K562 (cell line): ENCODE measurements around the gene ABCD4. TPM values are rescaled to one million over a fixed set of nuclear protein-coding genes. Genes with fewer than 3 reads are reported as not detected.

ENCODE experiments used
- ATAC-seq: fragments of 200-7000 bp; cut with Tn5 transposase; 3 replicates; pipeline ENCODE4 v1.9.1; 2020; ENCODE audit warnings: moderate library complexity
- BruUV-seq: library from RNA; stranded (reverse); fragments of 400-500 nt; replicated peaks from 2 replicates; lab custom pipeline; 2021; lab: Mats Ljungman, UMichigan
- CTCF ChIA-PET: fragments of 300-600 bp; formaldehyde crosslinking; extraction: SDS; loops from one replicate; lab custom pipeline; 2021; ENCODE audit warnings: low intra/inter-chr PET ratio; lab: Yijun Ruan, JAX
- POLR2A ChIA-PET: fragments of 300-600, 350-650 bp; sonication (Branson Sonifier 250); formaldehyde crosslinking; extraction: SDS; loops from one replicate; lab custom pipeline; 2021; ENCODE audit warnings: antibody characterized with exemption, inconsistent platforms; lab: Yijun Ruan, JAX
- DNase-seq, 4 experiments: peaks; one replicate each; pipeline versions ENCODE4 v3.0.0 to v3.0.0-alpha.2; 2011 to 2018; ENCODE audit warnings: low spot score in 3 of 4, mixed read lengths in 3 of 4; ENCODE audit errors: extremely low read depth in 1 of 4
- FAIRE-seq: peaks from 2 replicates; lab custom pipeline; 2011; peaks lifted over from hg19 to GRCh38; lab: Jason Lieb, UNC
- H2AFZ ChIP-seq: 2 replicates; pipeline ENCODE4 v1.6.0; 2011; ENCODE audit warnings: low read depth, low read length, control low read depth, inconsistent platforms
- H3K27ac ChIP-seq: fragments of 200-600 bp; 3 replicates; pipeline ENCODE4 v1.8.0; 2011; ENCODE audit warnings: low read depth, mild to moderate bottlenecking, control low read depth, inconsistent platforms, low read length, moderate library complexity, mixed read lengths; ENCODE audit errors: extremely low read depth
- H3K27me3 ChIP-seq, 2 experiments: fragments of 300-600 bp in 1 of 2; 2 replicates in 1 of 2; 3 replicates in 1 of 2; pipeline versions ENCODE4 v1.6.0 to v1.8.0; 2011; ENCODE audit warnings: inconsistent platforms in 2 of 2, low read length in 2 of 2, mild to moderate bottlenecking in 1 of 2, mixed read lengths in 1 of 2, moderate library complexity in 1 of 2; ENCODE audit not compliant: control insufficient read depth in 2 of 2, insufficient read depth in 2 of 2
- H3K36me3 ChIP-seq: fragments of 300-600 bp; 3 replicates; pipeline ENCODE4 v1.8.0; 2011; ENCODE audit warnings: mild to moderate bottlenecking, low read length, inconsistent platforms; ENCODE audit not compliant: control insufficient read depth, insufficient read depth
- H3K4me1 ChIP-seq, 2 experiments: fragments of 200-600 bp in 1 of 2; replicated peaks in 1 of 2; 2 replicates in 1 of 2; 3 replicates in 1 of 2; pipeline versions ENCODE4 v1.5.1 to v1.8.0; 2011; ENCODE audit warnings: inconsistent platforms in 2 of 2, low read length in 2 of 2, mild to moderate bottlenecking in 1 of 2, mixed read lengths in 1 of 2, moderate library complexity in 1 of 2; ENCODE audit not compliant: control insufficient read depth in 2 of 2, insufficient read depth in 2 of 2
- H3K4me2 ChIP-seq: 2 replicates; pipeline ENCODE4 v1.6.1; 2011; ENCODE audit warnings: low read length, control low read depth, inconsistent platforms, mixed read lengths; ENCODE audit not compliant: insufficient read depth
- H3K4me3 ChIP-seq: fragments of 200-600 bp; sonication (generic), shearing (Covaris generic); 2 replicates; pipeline ENCODE4 v1.5.1; 2016; ENCODE audit warnings: control low read depth, inconsistent platforms
- H3K79me2 ChIP-seq: fragments of 200-600 bp; 3 replicates; pipeline ENCODE4 v1.8.0; 2011; ENCODE audit warnings: low read length, inconsistent platforms; ENCODE audit not compliant: control insufficient read depth, insufficient read depth
- H3K9ac ChIP-seq, 2 experiments: 2 replicates each; pipeline versions ENCODE4 v1.6.0 to v1.6.1; 2011; ENCODE audit warnings: low read depth in 2 of 2, low read length in 2 of 2, control low read depth in 1 of 2, inconsistent platforms in 1 of 2, mild to moderate bottlenecking in 1 of 2, mixed read lengths in 1 of 2; ENCODE audit not compliant: insufficient read depth in 1 of 2
- H3K9me1 ChIP-seq: one replicate; pipeline ENCODE4 v1.6.0; 2011; ENCODE audit warnings: inconsistent platforms, mild to moderate bottlenecking, low read length, moderate library complexity; ENCODE audit not compliant: control insufficient read depth, insufficient read depth
- H3K9me3 ChIP-seq: replicated peaks from 2 replicates; pipeline ENCODE4 v1.5.1; 2011; ENCODE audit warnings: low read depth, low read length, inconsistent platforms; ENCODE audit not compliant: control insufficient read depth, insufficient read depth
- H4K20me1 ChIP-seq: replicated peaks from 2 replicates; pipeline ENCODE4 v1.6.1; 2011; ENCODE audit warnings: low read length, inconsistent platforms, mixed read lengths; ENCODE audit not compliant: control insufficient read depth, insufficient read depth
- AFF1 ChIP-seq, 2 experiments: fragments of 450-650 bp; IDR thresholded peaks; 2 replicates each; pipeline ENCODE4 v1.6.1; 2018; ENCODE audit warnings: mild to moderate bottlenecking in 2 of 2, low read depth in 1 of 2; ENCODE audit not compliant: partially characterized antibody in 2 of 2
- ARID1B ChIP-seq: fragments of 450-650 bp; IDR thresholded peaks from 2 replicates; pipeline ENCODE4 v1.6.1; 2016; ENCODE audit warnings: antibody characterized with exemption, mild to moderate bottlenecking, inconsistent platforms
- CAMTA2 ChIP-seq: fragments of 250-450 bp; sonication (Bioruptor Pico); conservative IDR thresholded peaks from 2 replicates; pipeline ENCODE4 v1.5.1; 2022
- CC2D1A ChIP-seq: fragments of 450-650 bp; IDR thresholded peaks from 2 replicates; pipeline ENCODE4 v1.6.1; 2017; ENCODE audit warnings: mild to moderate bottlenecking
- DACH1 ChIP-seq: fragments of 450-650 bp; IDR thresholded peaks from 2 replicates; pipeline ENCODE4 v1.6.1; 2018; ENCODE audit not compliant: partially characterized antibody
- DNMT1 ChIP-seq: fragments of 450-650 bp; IDR thresholded peaks from 2 replicates; pipeline ENCODE4 v1.6.1; 2016; ENCODE audit warnings: antibody characterized with exemption, mild to moderate bottlenecking
- ELF4 ChIP-seq: fragments of 450-650 bp; formaldehyde crosslinking; IDR thresholded peaks from 2 replicates; pipeline ENCODE4 v1.4.0; 2022; ENCODE audit warnings: missing genetic modification characterization
- GATAD2B ChIP-seq: fragments of 450-650 bp; IDR thresholded peaks from 2 replicates; pipeline ENCODE4 v1.6.1; 2017; ENCODE audit warnings: mild to moderate bottlenecking, borderline replicate concordance
- HDAC3 ChIP-seq: fragments of 450-650 bp; IDR thresholded peaks from 2 replicates; pipeline ENCODE4 v1.6.1; 2018; ENCODE audit warnings: borderline replicate concordance, mild to moderate bottlenecking, moderate library complexity; ENCODE audit not compliant: partially characterized antibody
- L3MBTL2 ChIP-seq: fragments of 450-650 bp; IDR thresholded peaks from 2 replicates; pipeline ENCODE4 v1.6.1; 2016; ENCODE audit warnings: mild to moderate bottlenecking, moderate library complexity
- MYNN ChIP-seq, 2 experiments: sonication (generic); formaldehyde crosslinking in 1 of 2; IDR thresholded peaks; 2 replicates each; pipeline versions ENCODE4 v1.5.0 to v1.6.1; 2016 to 2020; ENCODE audit warnings: antibody characterized with exemption in 1 of 2, missing genetic modification reagents in 1 of 2
- NCOA4 ChIP-seq: fragments of 450-650 bp; IDR thresholded peaks from 2 replicates; pipeline ENCODE4 v1.6.1; 2018; ENCODE audit warnings: mild to moderate bottlenecking; ENCODE audit not compliant: partially characterized antibody
- NFXL1 ChIP-seq: fragments of 450-650 bp; formaldehyde crosslinking; IDR thresholded peaks from 2 replicates; pipeline ENCODE4 v1.4.0; 2021; ENCODE audit warnings: mild to moderate bottlenecking
- RNF2 ChIP-seq: sonication (generic); IDR thresholded peaks from 2 replicates; pipeline ENCODE4 v1.6.1; 2016
- SAP30 ChIP-seq: fragments of 200-600 bp; sonication (generic); IDR thresholded peaks from 2 replicates; pipeline ENCODE4 v1.6.1; 2012; ENCODE audit warnings: borderline replicate concordance, low read depth, mild to moderate bottlenecking, moderate library complexity, low read length, control low read depth, inconsistent platforms; ENCODE audit not compliant: insufficient read depth, poor library complexity, severe bottlenecking
- ZNF282 ChIP-seq: sonication (generic); formaldehyde crosslinking; IDR thresholded peaks from 2 replicates; pipeline ENCODE4 v1.8.1; 2023; ENCODE audit warnings: missing genetic modification reagents
- ZNF384 ChIP-seq: IDR thresholded peaks from 2 replicates; pipeline ENCODE4 v1.6.1; 2012; ENCODE audit warnings: low read depth, low read length, improper control_type of control experiment
- ZNF584 ChIP-seq: fragments of 200-800 bp; sonication (Bioruptor generic); IDR thresholded peaks from 2 replicates; pipeline ENCODE4 v1.6.1; 2016; ENCODE audit warnings: low read depth, mild to moderate bottlenecking, missing genetic modification characterization, missing compliant biosample characterization
- ZNF644 ChIP-seq: fragments of 200-800 bp; sonication (Bioruptor generic); IDR thresholded peaks from 2 replicates; pipeline ENCODE4 v1.6.1; 2016; ENCODE audit warnings: low read depth, missing genetic modification characterization, missing compliant biosample characterization
- ZNF76 ChIP-seq: fragments of 250-450 bp; sonication (Bioruptor Pico); IDR thresholded peaks from 2 replicates; pipeline ENCODE4 v1.4.0; 2020; ENCODE audit warnings: mild to moderate bottlenecking, moderate library complexity, borderline replicate concordance
- WGBS: fragments of 100-300 bp; shearing (Covaris generic); methylation state at CpG from one replicate; pipeline ENCODE4 v1.1.6; 2016; ENCODE audit warnings: low coverage, mixed read lengths; ENCODE audit not compliant: insufficient coverage; ENCODE audit errors: missing lambda C conversion rate; 5-methylcytosine and 5-hydroxymethylcytosine counted together
- in situ Hi-C: fragments of 300-500 bp; cut with MboI; formaldehyde crosslinking; loops from 4 replicates; pipeline ENCODE4 v1.15.0; 2018; ENCODE audit warnings: inconsistent platforms, mixed read lengths
- intact Hi-C: fragments of 100-400 bp; cut with micrococcal nuclease; formaldehyde crosslinking; loops from 2 replicates; pipeline ENCODE4 v1.14.2; 2022
- polyA plus RNA-seq, 8 experiments: library from polyadenylated mRNA; depleted of rRNA in 4 of 8; stranded (reverse) in 5 of 8; unstranded in 3 of 8; fragments of >200 nt; fragmentation: Nextera tagmentation in 2 of 8; fragmentation: Illumina TruSeq in 1 of 8; extraction: Ambion mirVana in 2 of 8; extraction: Trizol in 1 of 8; gene quantifications; 2 replicates each; pipeline versions ENCODE4 v1.2.1 to v1.2.3, GENCODE V29; 2011 to 2014; ENCODE audit warnings: inconsistent platforms in 1 of 8, missing spikeins in 1 of 8
- total RNA-seq, 7 experiments: library from RNA; depleted of rRNA in 6 of 7; stranded (reverse); fragments of >200 nt in 6 of 7; fragmentation: Illumina TruSeq in 2 of 7; extraction: Trizol in 2 of 7; gene quantifications; 2 replicates each; pipeline versions ENCODE4 v1.2.1 to v1.2.3, GENCODE V29; 2011 to 2021; ENCODE audit warnings: low replicate concordance in 1 of 7

ABCD4 gene
- total and polyA plus RNA-seq, 9 of the 15 experiments (the other 6 are each of a cell fraction or from before 2014, with no cell fraction given): 3.5 to 17.2 (median 12.4) TPM

GRCh38 chr14:74308695-74309094 is 6.0 kb upstream of the ABCD4 start:
- H3K4me3 ChIP-seq: no peak overlapping the region
- H3K9me1 ChIP-seq: no peaks in the 10 kb centered on the region
- no peak overlapping the region for H3K4me2 ChIP-seq
- BruUV-seq: no TSS peak
- in situ Hi-C loops (no loop called here), intact Hi-C loops (no loop called here)
- H2AFZ ChIP-seq: no peak overlapping the region
- DNase-seq: no peak
- FAIRE-seq: no peak
- TF ChIP-seq SAP30: no peak
- no peak for TF ChIP-seq AFF1 (IDR thresholded peaks at IDR 0.05; ENCODE audit: low read depth in 1 of 2, partially characterized antibody in 2 of 2)
- TF ChIP-seq NCOA4: no peak
- no peak for TF ChIP-seq ARID1B
- no peak for TF ChIP-seq CC2D1A
- TF ChIP-seq MYNN (IDR thresholded peaks at IDR 0.05): no peak
- no peak for TF ChIP-seq MYNN (CRISPR knock-in tag; IDR thresholded peaks at IDR 0.05)
- no peak for TF ChIP-seq DNMT1
- no peak for TF ChIP-seq ZNF282 (CRISPR knock-in tag)
- no peak for TF ChIP-seq ELF4
- no peak for TF ChIP-seq NFXL1 (CRISPR knock-in tag)
- TF ChIP-seq GATAD2B: no peak
- TF ChIP-seq DACH1: no peak
- TF ChIP-seq L3MBTL2: no peak
- no peak for TF ChIP-seq CAMTA2 (CRISPR knock-in tag)
- no peak for TF ChIP-seq ZNF584 (CRISPR knock-in tag)
- no peak for TF ChIP-seq HDAC3
- TF ChIP-seq RNF2: no peak
- TF ChIP-seq ZNF644: no peak
- TF ChIP-seq ZNF76: no peak
- TF ChIP-seq ZNF384: no peak
- H3K27ac ChIP-seq: no peak overlapping the region
- no peaks in the 10 kb centered on the region; a peak in 2 of 5 replicates for H3K27me3 ChIP-seq
- H3K9me3 ChIP-seq: no peaks in the 10 kb centered on the region
- H3K4me1 ChIP-seq: no peaks in the 10 kb centered on the region
- no peaks in the 10 kb centered on the region for H3K79me2 ChIP-seq
- ATAC-seq: no peak
- CTCF ChIA-PET: no interaction called here
- POLR2A ChIA-PET: interaction anchor here (0.5 to 0.9 kb wide), 3 partner anchors 26 to 192 kb away, joined by 3 read pairs; no protein-coding TSS in a partner anchor
- no peak overlapping the region for H3K9ac ChIP-seq
- 14% methylated on average over 5 of the region's 5 CpGs for WGBS
- no peaks in the 10 kb centered on the region for H3K36me3 ChIP-seq
- no peaks in the 10 kb centered on the region for H4K20me1 ChIP-seq
